PFSK-1 (cell line): ENCODE results near the gene ANGPTL4.

Experiments used
- FOXP2 ChIP-seq: optimal IDR thresholded peaks from 2 replicates; pipeline ENCODE3; 2011; ENCODE audit warnings: borderline replicate concordance, control low read depth, inconsistent platforms; ENCODE audit not compliant: insufficient read depth; ENCODE audit errors: extremely low read length, extremely low read depth
- POLR2AphosphoS5 ChIP-seq: IDR thresholded peaks from 2 replicates; pipeline ENCODE4 v1.6.1; 2012; ENCODE audit warnings: low read depth, mild to moderate bottlenecking, control low read depth, low read length, moderate library complexity
- SIN3A ChIP-seq: IDR thresholded peaks from 2 replicates; pipeline ENCODE4 v1.6.1; 2012; ENCODE audit warnings: mild to moderate bottlenecking, low read length, moderate library complexity, borderline replicate concordance; ENCODE audit not compliant: insufficient read depth
- TAF1 ChIP-seq: IDR thresholded peaks from 2 replicates; pipeline ENCODE4 v1.6.1; 2012; ENCODE audit warnings: low read length, control low read depth, borderline replicate concordance; ENCODE audit not compliant: insufficient read depth
- TF ChIP-seq, protein P1 (sequence below), 2 experiments: IDR thresholded peaks; 2 replicates each; pipeline versions ENCODE4 v1.6.1 to v1.8.0; 2011 to 2012; ENCODE audit warnings: low read depth in 2 of 2, low read length in 2 of 2, control low read depth in 1 of 2, inconsistent platforms in 1 of 2, mild to moderate bottlenecking in 1 of 2, moderate library complexity in 1 of 2; ENCODE audit not compliant: insufficient read depth in 1 of 2

The ANGPTL4 gene

DNA sequence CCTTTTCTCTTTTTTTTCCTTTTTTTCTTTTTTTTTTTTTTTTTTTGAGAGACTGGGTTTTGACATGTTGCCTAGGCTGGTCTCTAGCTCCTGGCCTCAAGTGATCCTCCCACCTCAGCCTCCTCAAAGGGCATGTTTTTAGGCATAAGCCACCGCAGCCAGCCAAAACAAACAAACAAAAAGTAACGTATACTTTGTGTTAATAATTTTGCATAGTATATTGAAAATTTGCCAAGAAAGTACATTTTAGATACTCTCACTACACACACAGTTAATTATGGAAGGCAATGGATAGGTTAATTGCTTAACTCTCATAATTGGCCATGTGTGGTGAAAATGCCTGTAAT lies 24.6 kb downstream of the ANGPTL4 start:
- TF ChIP-seq, protein P1, sequence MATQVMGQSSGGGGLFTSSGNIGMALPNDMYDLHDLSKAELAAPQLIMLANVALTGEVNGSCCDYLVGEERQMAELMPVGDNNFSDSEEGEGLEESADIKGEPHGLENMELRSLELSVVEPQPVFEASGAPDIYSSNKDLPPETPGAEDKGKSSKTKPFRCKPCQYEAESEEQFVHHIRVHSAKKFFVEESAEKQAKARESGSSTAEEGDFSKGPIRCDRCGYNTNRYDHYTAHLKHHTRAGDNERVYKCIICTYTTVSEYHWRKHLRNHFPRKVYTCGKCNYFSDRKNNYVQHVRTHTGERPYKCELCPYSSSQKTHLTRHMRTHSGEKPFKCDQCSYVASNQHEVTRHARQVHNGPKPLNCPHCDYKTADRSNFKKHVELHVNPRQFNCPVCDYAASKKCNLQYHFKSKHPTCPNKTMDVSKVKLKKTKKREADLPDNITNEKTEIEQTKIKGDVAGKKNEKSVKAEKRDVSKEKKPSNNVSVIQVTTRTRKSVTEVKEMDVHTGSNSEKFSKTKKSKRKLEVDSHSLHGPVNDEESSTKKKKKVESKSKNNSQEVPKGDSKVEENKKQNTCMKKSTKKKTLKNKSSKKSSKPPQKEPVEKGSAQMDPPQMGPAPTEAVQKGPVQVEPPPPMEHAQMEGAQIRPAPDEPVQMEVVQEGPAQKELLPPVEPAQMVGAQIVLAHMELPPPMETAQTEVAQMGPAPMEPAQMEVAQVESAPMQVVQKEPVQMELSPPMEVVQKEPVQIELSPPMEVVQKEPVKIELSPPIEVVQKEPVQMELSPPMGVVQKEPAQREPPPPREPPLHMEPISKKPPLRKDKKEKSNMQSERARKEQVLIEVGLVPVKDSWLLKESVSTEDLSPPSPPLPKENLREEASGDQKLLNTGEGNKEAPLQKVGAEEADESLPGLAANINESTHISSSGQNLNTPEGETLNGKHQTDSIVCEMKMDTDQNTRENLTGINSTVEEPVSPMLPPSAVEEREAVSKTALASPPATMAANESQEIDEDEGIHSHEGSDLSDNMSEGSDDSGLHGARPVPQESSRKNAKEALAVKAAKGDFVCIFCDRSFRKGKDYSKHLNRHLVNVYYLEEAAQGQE (IDR thresholded peaks at IDR 0.05; ENCODE audit: insufficient read depth in 1 of 2, low read depth in 2 of 2, low read length in 2 of 2) = no peak
- no peak for TF ChIP-seq POLR2AphosphoS5
- TF ChIP-seq FOXP2 = no peak
- no peak for TF ChIP-seq TAF1
- no peak for TF ChIP-seq SIN3A

DNA sequence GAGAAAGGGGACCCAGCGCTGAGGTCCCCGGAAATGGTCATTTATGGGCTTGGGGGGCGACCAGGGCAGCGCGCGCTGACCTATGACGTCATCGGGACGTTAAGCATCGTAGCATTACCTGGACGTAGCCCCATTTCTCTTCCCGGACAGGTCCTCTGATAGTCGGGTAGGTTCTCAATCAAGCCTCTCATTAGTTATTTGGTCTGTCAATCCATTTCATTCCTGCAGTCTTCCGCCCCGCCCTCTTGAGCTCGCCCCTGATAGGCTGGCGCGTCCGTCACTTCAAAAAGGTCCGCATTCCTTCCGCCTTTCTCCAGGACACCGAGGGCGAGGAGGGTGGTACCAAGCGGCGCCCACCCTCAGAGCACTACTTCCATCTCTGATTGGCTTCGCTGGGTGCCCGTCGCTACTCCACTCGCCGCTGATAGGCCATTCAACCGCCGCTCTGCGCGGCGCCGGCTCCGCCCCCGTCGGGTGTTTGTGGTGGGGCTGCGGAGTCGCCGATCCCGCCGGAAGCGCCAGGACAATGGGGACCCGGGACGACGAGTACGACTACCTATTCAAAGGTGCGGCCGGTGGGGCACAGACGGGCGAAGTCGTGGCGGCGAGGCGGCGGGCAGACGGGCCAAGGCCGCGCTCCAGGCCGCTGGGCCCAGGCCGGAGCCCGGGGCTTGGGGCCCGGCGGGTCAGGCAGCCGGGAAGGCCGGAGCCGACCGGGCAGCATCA lies 26.1 kb downstream of the ANGPTL4 start, which contains the start of gene RAB11B:
Gene RAB11B, plus strand, starts transcription at position 470 of the 726 bp plus-strand sequence. Its CDS starts 57 bp downstream, at position 527.
- TF ChIP-seq, protein P1 (IDR thresholded peaks at IDR 0.05; ENCODE audit: insufficient read depth in 1 of 2, low read depth in 2 of 2, low read length in 2 of 2) = no peak
- TF ChIP-seq SIN3A (0 out of 2 replicates have a peak, but pooled peaks have one; percentile 20), POLR2AphosphoS5 (peak; percentile 18; the same call in 1 of the 2 replicates), TAF1 (peak; percentile 41; the same call in 1 of the 2 replicates), FOXP2 (peak; percentile 13)

DNA sequence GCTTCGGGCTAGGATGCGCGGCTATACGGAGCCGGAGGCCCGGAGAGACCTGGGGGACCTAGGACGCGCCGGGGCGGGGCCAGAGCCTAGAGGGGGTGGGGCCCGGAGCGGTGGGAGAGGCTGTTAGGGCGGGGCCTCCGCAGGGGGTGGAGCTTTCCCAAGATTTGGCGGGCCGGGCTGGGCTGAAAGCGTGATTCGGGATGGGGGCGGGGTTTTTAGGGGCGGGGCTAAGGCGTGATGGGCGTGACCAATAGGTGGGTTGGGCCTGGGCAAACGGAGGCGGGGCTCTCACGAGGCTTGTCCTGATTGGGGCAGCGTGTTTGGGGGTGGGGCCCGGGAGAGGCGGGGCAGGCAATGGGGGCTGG lies 26.6 kb downstream of the ANGPTL4 start:
- 0 out of 2 replicates have a peak, but pooled peaks have one; percentile 15 for TF ChIP-seq POLR2AphosphoS5
- no peak for TF ChIP-seq FOXP2

DNA sequence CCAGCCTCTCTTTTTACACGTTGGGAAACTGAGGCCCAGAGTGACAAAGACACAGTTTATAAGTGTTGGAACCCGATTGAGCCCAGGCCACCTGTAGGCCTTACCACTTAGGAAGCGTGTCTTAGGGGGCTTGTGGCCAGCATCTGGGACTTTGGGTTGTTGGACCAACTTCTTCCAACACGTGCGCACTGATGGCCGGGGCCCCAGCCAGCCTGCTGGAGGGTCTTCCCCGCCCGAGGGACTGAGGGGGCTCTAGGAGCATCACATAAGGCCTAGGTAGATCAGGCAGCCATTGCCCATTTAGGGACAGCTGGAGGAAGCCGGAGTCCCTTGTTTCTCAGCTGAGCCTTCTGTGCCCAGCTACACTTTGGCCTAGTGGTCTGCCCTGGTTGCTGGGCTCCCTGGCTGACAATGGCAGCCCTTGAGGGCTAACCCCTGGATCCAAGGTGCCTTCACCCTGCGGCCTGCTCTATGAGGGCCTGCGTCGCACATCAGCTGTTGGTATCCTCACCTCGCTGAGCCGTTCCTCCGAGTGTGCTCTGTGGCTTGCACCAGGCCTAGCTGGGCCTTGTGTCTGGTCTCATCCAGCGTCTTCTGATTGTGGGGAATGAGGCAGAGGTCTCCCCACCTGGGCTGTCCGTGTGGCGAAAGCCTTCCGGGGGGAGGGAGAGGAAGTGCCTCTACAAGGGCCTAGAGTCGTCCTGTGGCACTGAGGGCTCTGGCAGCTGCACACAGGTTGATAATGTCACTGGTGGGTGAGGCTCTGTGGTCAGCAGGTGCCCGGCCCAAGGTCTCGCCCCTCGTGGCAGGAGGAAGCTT lies 27.5 kb downstream of the ANGPTL4 start:
- no peak for TF ChIP-seq FOXP2
- TF ChIP-seq, protein P1 (IDR thresholded peaks at IDR 0.05; ENCODE audit: insufficient read depth in 1 of 2, low read depth in 2 of 2, low read length in 2 of 2) = no peak
- no peak for TF ChIP-seq SIN3A
- TF ChIP-seq TAF1 = no peak
- TF ChIP-seq POLR2AphosphoS5 = no peak

DNA sequence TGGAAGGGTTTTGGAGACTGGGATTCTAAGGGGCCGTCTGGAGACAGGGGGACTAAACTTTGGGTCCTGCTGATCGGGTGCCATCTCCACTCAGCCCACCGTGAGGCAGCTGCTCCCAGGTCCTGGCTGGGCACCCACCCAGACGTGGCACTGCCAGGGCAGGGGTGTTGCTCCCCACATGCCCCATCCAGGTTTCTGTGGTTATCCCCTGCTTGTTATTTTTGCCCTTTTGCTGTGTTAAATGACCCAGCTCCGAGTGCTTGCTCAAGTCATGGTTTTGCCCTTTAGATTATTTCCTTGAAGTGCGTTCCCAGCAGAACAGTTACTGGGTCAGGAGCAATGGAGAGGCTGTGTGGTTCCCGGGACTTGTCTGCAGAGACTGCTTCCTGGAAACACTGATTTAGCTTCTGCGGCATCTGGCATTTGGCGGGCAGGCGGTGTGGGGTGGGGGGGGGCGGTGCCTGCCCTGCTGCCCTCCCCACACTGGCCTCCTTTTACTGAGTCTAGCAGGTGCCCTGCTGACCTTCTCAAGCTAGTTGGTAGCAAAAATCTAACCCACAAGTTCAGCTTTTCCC lies 28.1 kb downstream of the ANGPTL4 start:
- TF ChIP-seq FOXP2 = no peak
- TF ChIP-seq TAF1 = no peak
- TF ChIP-seq SIN3A = no peak
- TF ChIP-seq, protein P1 (IDR thresholded peaks at IDR 0.05; ENCODE audit: insufficient read depth in 1 of 2, low read depth in 2 of 2, low read length in 2 of 2) = no peak
- TF ChIP-seq POLR2AphosphoS5 = no peak
